Vagina (tissue), 2 donors: ENCODE measurements around the gene ERC2. TPM values are rescaled to one million over a fixed set of nuclear protein-coding genes. Genes with fewer than 3 reads are reported as not detected.

ENCODE experiments used
- DNase-seq, 2 donors: peaks; one replicate each; pipeline ENCODE4 v3.0.0-alpha.2; 2017; ENCODE audit errors: extremely low spot score in 2 of 2
- H3K27ac ChIP-seq: fragments of 200-600 bp; sonication (generic); one replicate; pipeline ENCODE4 v1.5.1; 2019
- H3K27me3 ChIP-seq: fragments of 200-600 bp; sonication (generic); one replicate; pipeline ENCODE4 v1.5.1; 2019
- H3K36me3 ChIP-seq, 2 donors: fragments of 200-600 bp; sonication (generic); one replicate each; pipeline ENCODE4 v1.5.1; 2017 to 2019
- H3K4me1 ChIP-seq: fragments of 200-600 bp; sonication (generic); one replicate; pipeline ENCODE4 v1.5.1; 2019
- H3K4me3 ChIP-seq, 2 donors: fragments of 200-600 bp; sonication (generic); 1 replicate in 1 of 2; 2 replicates in 1 of 2; pipeline ENCODE4 v1.5.1; 2016 to 2019
- H3K9me3 ChIP-seq: fragments of 200-600 bp; sonication (generic); one replicate; pipeline ENCODE4 v1.5.1; 2019
- CTCF ChIP-seq, 3 experiments: fragments of 450-650 bp in 2 of 3; fragments of 200-600 bp in 1 of 3; sonication (generic) in 1 of 3; IDR thresholded peaks; one replicate each; pipeline ENCODE4 v1.5.1; 2017 to 2019; ENCODE audit warnings: antibody characterized with exemption in 3 of 3, mild to moderate bottlenecking in 2 of 3, moderate library complexity in 2 of 3
- POLR2A ChIP-seq, 2 donors: fragments of 450-650 bp; IDR thresholded peaks; one replicate each; pipeline ENCODE4 v1.6.1; 2017; ENCODE audit warnings: antibody characterized with exemption in 2 of 2, mild to moderate bottlenecking in 2 of 2, moderate library complexity in 2 of 2
- POLR2AphosphoS5 ChIP-seq, 2 donors: sonication (generic); formaldehyde crosslinking; IDR thresholded peaks; one replicate each; pipeline ENCODE4 v1.9.0; 2017; ENCODE audit warnings: antibody characterized with exemption in 2 of 2, mild to moderate bottlenecking in 2 of 2, low read depth in 1 of 2; ENCODE audit not compliant: insufficient read depth in 1 of 2
- intact Hi-C: fragments of 100-400 bp; cut with DNase I; formaldehyde crosslinking; loops from one replicate; pipeline ENCODE4 v1.15.1; 2023
- total RNA-seq: library from RNA; depleted of rRNA; stranded (reverse); fragments of >200 nt; gene quantifications from one replicate; pipeline ENCODE4 v1.2.3, GENCODE V29; 2016

ERC2 gene
- total RNA-seq, 1 donor from 2014 or later = 1.2 TPM

- Histone ChIP-seq H3K27me3 (no peaks in the 10 kb centered on the region), H3K4me3 (peak overlapping the region; percentile 66 to 78), H3K9me3 (no peaks in the 10 kb centered on the region), H3K36me3 (no peaks in the 10 kb centered on the region), H3K27ac (peak overlapping the region; percentile 93), H3K4me1 (peaks cover 59% of the 10 kb centered on the region)
- TF ChIP-seq POLR2A (IDR thresholded peaks at IDR 0.05) = no peak
- no peak for TF ChIP-seq CTCF (IDR thresholded peaks at IDR 0.05)
- peak in 1 of 2 donors; percentile 44 for TF ChIP-seq POLR2AphosphoS5 (IDR thresholded peaks at IDR 0.05; ENCODE audit: insufficient read depth in 1 of 2, low read depth in 1 of 2)
- intact Hi-C loops = no loop called here
- no peak for DNase-seq
Observed at GRCh38 chr3:55487381-55488241, 980.7 kb downstream of the ERC2 start.

GRCh38 chr3:55486857-55487380, 981.3 kb downstream of the ERC2 start, which contains the start of gene WNT5A:
Gene WNT5A (minus strand): TSS chr3:55487306. CDS start chr3:55486985, 321 bp downstream.
- DNase-seq = no peak
- H3K4me3 ChIP-seq = peak within 1 kb of the TSS; percentile 66 to 78
- H3K27me3 ChIP-seq = no peaks in the 10 kb centered on the region
- no peaks in the 10 kb centered on the region for H3K36me3 ChIP-seq
- no peak for TF ChIP-seq POLR2A (IDR thresholded peaks at IDR 0.05)
- TF ChIP-seq POLR2AphosphoS5 (IDR thresholded peaks at IDR 0.05; ENCODE audit: insufficient read depth in 1 of 2, low read depth in 1 of 2) = no peak
- TF ChIP-seq CTCF (IDR thresholded peaks at IDR 0.05) = no peak
- no peaks in the 10 kb centered on the region for H3K9me3 ChIP-seq
- peak within 1 kb of the TSS; percentile 93 for H3K27ac ChIP-seq
- H3K4me1 ChIP-seq = peaks cover 63% of the 10 kb centered on the region
- intact Hi-C loops = no loop called here

- no peaks in the 10 kb centered on the region for H3K27me3 ChIP-seq
- peak overlapping the region; percentile 93 for H3K27ac ChIP-seq
- TF ChIP-seq CTCF (IDR thresholded peaks at IDR 0.05) (no peak), POLR2A (IDR thresholded peaks at IDR 0.05) (no peak), POLR2AphosphoS5 (IDR thresholded peaks at IDR 0.05; ENCODE audit: insufficient read depth in 1 of 2, low read depth in 1 of 2) (peak in 1 of 2 donors; percentile 62)
- intact Hi-C loops = no loop called here
- H3K4me3 ChIP-seq = peak overlapping the region; percentile 66 to 78
- no peaks in the 10 kb centered on the region for H3K9me3 ChIP-seq
- H3K4me1 ChIP-seq = peaks cover 63% of the 10 kb centered on the region
- DNase-seq = no peak
- H3K36me3 ChIP-seq = no peaks in the 10 kb centered on the region
Observed at GRCh38 chr3:55486101-55486856, 982.0 kb downstream of the ERC2 start.

- Histone ChIP-seq H3K27me3 (no peaks in the 10 kb centered on the region), H3K4me3 (peak overlapping the region; percentile 66 to 78), H3K36me3 (no peaks in the 10 kb centered on the region), H3K9me3 (no peaks in the 10 kb centered on the region), H3K4me1 (peaks cover 58% of the 10 kb centered on the region), H3K27ac (peak overlapping the region; percentile 93)
- intact Hi-C loops = no loop called here
- peak in 2 of 3 experiments; percentile 28 to 91 for TF ChIP-seq CTCF (IDR thresholded peaks at IDR 0.05)
- TF ChIP-seq POLR2A (IDR thresholded peaks at IDR 0.05) = no peak
- peak in 1 of 2 donors; percentile 22 for TF ChIP-seq POLR2AphosphoS5 (IDR thresholded peaks at IDR 0.05; ENCODE audit: insufficient read depth in 1 of 2, low read depth in 1 of 2)
- no peak for DNase-seq
Observed at GRCh38 chr3:55484801-55485791, 983.2 kb downstream of the ERC2 start.
